Activated naive CD4-positive, alpha-beta T cell treated with anti-CD3 and anti-CD28 coated beads, Interleukin-2, amount 50 U/mL, for 24 hours (primary cell): ENCODE data around the gene RASIP1.
"Not testable (repeated sequence)": the region's sequence is repeated elsewhere in the genome, so short reads cannot be mapped to it uniquely, and the experiment has no call there.

Experiments
- H3K27ac Mint-ChIP-seq: one replicate; pipeline ENCODE4 v1.8.0; 2021; ENCODE audit warnings: mild to moderate bottlenecking, mixed read lengths
- H3K27me3 Mint-ChIP-seq: one replicate; pipeline ENCODE4 v1.8.0; 2021; ENCODE audit warnings: mixed read lengths
- H3K36me3 Mint-ChIP-seq: one replicate; pipeline ENCODE4 v1.8.0; 2021; ENCODE audit warnings: mixed read lengths
- H3K4me1 Mint-ChIP-seq: one replicate; pipeline ENCODE4 v1.8.0; 2021; ENCODE audit warnings: mixed read lengths
- H3K4me3 Mint-ChIP-seq: one replicate; pipeline ENCODE4 v1.8.0; 2021; ENCODE audit warnings: mild to moderate bottlenecking, mixed read lengths
- H3K9me3 Mint-ChIP-seq: one replicate; pipeline ENCODE4 v1.8.0; 2021; ENCODE audit warnings: mixed read lengths

Gene RASIP1

DNA sequence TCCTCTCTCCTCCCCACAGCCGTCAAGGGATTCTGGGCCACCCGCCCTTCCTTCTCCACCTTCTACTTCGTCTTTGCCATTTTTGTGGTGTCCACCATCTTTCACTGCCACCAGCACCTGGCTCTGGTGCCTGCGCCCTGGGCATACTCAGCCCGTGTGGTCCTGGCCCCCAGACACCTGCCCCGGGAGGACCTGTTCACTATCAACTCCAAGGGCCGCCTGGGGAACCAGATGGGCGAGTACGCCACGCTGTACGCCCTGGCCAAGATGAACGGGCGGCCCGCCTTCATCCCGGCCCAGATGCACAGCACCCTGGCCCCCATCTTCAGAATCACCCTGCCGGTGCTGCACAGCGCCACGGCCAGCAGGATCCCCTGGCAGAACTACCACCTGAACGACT lies 60.4 kb downstream of the RASIP1 start:
- H3K4me3 Mint-ChIP-seq, H3K27me3 Mint-ChIP-seq, H3K9me3 Mint-ChIP-seq, H3K4me1 Mint-ChIP-seq, H3K36me3 Mint-ChIP-seq, H3K27ac Mint-ChIP-seq: not testable (repeated sequence)

DNA sequence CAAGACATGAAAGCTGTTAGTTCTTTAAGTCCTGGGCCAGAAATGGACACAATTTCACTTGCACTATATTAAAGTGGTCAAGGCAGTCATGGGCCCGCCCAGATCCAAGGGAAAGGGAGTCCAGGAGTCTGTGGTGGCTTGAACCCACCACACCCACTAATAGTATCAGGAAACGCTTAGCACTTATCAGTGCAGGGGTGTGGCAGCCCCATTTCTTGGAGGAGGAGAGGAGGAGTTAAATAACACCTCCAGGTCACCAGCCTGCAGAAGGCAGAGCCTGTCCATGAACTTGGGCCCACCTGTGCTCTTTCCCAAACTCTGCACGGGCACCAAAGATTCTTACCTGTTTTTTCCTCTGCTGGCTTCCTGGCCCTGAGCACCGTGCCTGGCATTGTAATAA lies 62.2 kb downstream of the RASIP1 start:
- no peak overlapping the region for H3K4me3 Mint-ChIP-seq
- H3K4me1 Mint-ChIP-seq: peaks cover 7% of the 10 kb centered on the region
- H3K36me3 Mint-ChIP-seq: no peaks in the 10 kb centered on the region
- no peak overlapping the region for H3K27ac Mint-ChIP-seq
- H3K27me3 Mint-ChIP-seq: no peaks in the 10 kb centered on the region
- no peaks in the 10 kb centered on the region for H3K9me3 Mint-ChIP-seq

DNA sequence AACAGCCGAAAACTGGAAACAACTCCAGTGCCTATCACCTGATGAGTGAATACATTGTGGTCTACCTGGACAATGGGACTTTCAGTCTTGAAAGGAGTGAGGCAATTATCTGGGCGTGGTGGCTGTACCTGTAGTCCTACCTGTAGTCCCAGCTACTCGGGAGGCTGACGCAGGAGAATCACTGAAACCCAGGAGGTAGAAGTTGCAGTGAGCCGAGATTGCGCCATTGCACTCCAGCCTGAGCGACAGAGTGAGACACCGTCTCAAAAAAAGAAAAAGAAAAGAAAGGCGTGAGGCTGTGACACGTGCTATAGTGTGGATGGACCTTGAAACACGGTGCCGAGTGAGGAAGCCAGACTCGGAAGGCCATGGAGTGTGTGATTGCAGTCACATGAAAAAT lies 63.5 kb downstream of the RASIP1 start:
- Mint-ChIP-seq H3K27ac (no peak overlapping the region), H3K9me3 (no peaks in the 10 kb centered on the region), H3K36me3 (no peaks in the 10 kb centered on the region)

DNA sequence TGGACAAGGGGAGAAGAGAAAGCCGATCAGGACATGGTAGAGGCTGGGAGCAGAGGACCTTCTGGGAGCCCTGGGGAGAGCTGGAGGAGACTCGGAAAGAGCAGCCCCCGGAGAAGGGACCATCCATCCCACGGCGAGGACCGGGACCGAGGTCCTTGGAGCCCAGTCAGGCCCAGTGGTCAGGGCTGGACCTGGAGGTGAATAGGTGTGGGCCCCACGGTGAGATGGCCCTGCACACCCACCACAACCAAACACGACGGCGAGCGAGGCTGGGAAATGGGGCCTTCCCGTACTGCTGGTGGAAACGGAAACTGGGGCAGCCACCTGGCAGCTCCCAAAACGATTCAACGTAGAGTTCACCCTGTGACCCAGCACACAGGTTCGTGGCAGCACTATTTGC lies 63.9 kb downstream of the RASIP1 start:
- Mint-ChIP-seq H3K27me3 (no peaks in the 10 kb centered on the region), H3K27ac (no peak overlapping the region), H3K9me3 (no peaks in the 10 kb centered on the region), H3K36me3 (no peaks in the 10 kb centered on the region), H3K4me1 (peaks cover 7% of the 10 kb centered on the region), H3K4me3 (no peak overlapping the region)

More for the DNA sequence above, 63.5 kb downstream of the RASIP1 start:
- Mint-ChIP-seq H3K27me3 (no peaks in the 10 kb centered on the region), H3K4me1 (peaks cover 7% of the 10 kb centered on the region), H3K4me3 (no peak overlapping the region)

DNA sequence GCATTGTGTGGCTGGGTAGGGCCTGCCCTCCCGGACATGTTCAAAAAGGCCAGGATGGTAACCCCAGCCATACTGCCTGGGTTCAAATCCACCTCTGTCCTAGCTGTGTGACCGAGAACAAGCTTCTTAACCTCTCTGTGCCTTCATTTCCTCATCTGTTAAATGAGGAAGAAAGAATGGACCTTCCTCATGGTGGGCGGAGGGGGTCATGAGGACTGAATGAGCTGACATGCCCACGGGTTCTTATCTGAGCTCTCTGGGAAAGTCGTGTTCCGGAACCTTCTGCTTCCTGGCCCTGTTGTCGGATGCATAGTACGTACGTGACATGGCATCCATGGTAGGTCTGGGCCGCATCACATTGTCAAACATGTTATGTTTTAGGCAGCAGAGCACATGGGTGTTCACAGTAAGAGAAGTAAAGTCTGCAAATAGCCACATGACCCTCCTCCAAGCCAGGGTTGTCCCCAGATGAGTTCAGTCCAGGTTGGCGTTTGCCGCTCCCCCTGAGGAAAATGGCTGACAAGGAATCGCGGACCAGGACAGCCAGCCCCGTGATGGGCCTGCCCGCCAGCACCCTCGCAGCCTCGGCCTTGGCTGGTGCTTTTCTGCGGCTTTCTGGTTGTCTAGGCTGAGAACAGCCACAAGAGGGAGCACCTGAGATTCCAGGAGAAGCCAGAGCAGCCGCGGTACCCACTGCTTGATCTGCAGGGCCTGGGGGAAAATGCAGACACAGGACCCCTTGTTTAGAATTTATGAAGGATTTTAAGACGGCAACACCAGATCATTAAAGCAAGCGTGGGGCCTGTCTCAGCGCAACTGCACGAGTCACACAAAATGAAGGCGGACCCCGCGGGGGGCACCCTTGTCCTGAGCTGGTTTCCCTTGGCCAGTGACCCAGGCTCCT lies 65.2 kb downstream of the RASIP1 start:
- Mint-ChIP-seq H3K4me1 (peaks cover 7% of the 10 kb centered on the region), H3K27ac (peak overlapping the region; percentile 59), H3K36me3 (no peaks in the 10 kb centered on the region), H3K9me3 (no peaks in the 10 kb centered on the region), H3K27me3 (no peaks in the 10 kb centered on the region), H3K4me3 (no peak overlapping the region)

DNA sequence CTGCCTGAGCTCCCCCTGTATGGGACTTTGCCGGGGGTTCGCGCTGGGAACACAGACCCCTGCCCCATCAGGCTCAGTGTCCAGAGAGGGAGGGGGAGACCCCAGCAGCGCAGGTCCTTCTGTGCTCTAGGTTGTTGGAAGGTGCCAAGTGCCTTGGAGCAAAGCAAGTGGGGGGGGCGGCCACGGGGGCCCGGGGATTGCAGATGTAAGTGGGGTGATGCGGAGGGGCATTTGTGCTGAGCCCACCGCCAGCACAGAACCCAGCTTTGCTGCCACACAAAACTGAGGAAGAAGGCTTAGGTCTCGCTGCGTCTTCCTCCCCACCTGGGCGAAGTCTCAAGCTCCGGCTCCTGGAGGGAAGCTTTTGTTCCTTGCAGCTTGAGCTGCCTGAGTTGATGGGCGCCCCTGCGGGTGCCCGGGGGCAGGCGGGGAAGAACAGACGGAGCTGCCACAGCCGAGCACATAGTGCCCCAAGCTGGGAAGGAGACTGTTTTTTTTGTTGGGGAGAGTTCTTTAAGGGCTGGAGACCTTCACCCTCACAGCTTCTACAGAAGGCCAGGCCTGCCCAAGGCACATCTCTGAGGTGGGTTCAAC lies 66.1 kb downstream of the RASIP1 start:
- H3K4me1 Mint-ChIP-seq: peaks cover 7% of the 10 kb centered on the region
- no peaks in the 10 kb centered on the region for H3K36me3 Mint-ChIP-seq
- no peak overlapping the region for H3K4me3 Mint-ChIP-seq
- H3K9me3 Mint-ChIP-seq: no peaks in the 10 kb centered on the region
- no peaks in the 10 kb centered on the region for H3K27me3 Mint-ChIP-seq
- no peak overlapping the region for H3K27ac Mint-ChIP-seq

DNA sequence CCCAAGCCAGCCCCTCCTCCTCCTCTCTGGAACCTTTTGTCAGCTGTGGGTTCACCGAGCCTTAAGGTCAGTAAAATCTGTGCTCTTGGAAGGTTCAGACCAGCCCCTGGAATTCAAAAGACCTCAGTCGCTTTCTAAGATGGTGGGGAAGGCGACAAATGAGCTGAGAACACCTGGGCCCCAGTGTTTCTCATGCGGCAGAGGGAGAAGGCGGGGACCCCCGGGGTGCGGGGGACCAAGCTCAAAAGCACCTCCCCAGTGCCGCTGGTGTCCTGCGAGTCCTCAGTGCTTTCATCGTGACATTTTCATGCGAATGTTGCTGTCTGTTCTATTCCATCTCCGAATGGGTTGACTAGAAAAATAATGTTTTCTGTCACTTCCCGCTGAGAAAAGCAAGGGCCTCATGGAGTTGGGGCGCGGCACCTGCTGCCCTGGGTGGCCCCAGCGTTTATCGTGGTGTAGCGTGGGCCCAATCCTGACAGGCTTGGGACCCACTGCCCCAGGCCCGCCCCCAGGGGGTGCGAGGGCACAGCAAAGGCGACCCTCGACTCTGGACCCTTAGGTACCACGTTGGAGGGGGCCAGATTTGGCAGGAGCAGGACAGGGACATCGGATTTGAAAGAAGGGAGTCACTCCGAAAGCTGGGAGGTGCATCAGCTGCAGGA lies 66.8 kb downstream of the RASIP1 start:
- Mint-ChIP-seq H3K9me3 (no peaks in the 10 kb centered on the region), H3K4me1 (peaks cover 7% of the 10 kb centered on the region), H3K36me3 (no peaks in the 10 kb centered on the region), H3K27ac (no peak overlapping the region), H3K27me3 (no peaks in the 10 kb centered on the region), H3K4me3 (no peak overlapping the region)

DNA sequence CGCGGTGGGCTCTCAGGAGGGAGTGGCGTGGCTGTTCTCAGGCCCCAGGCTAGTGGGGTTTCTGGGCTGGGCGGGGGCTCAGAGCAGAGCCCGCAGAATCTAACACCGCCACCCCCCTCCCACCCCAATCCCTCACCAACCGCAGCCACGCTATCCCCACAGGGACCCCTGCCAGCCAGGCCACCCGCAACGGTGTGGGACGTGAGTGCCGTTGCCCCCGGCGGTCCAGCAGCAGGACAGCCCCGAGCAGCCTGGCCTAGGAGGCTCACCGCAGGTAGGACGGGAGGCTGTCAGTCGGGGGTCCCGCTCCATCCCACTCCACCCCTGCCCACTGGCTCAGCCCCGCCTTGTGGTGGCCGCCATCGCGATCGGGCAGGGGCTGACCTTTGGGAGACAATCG lies 67.4 kb downstream of the RASIP1 start, which contains the start of gene NTN5:
Gene NTN5 (minus strand): TSS at position 24 of the 400 bp plus-strand sequence. CDS start 2,031 bp downstream, outside the sequence.
- peaks cover 7% of the 10 kb centered on the region for H3K4me1 Mint-ChIP-seq
- no peaks in the 10 kb centered on the region for H3K27me3 Mint-ChIP-seq
- no peak within 1 kb of the TSS for H3K27ac Mint-ChIP-seq
- no peaks in the 10 kb centered on the region for H3K9me3 Mint-ChIP-seq
- H3K4me3 Mint-ChIP-seq: no peak within 1 kb of the TSS
- no peaks in the 10 kb centered on the region for H3K36me3 Mint-ChIP-seq

DNA sequence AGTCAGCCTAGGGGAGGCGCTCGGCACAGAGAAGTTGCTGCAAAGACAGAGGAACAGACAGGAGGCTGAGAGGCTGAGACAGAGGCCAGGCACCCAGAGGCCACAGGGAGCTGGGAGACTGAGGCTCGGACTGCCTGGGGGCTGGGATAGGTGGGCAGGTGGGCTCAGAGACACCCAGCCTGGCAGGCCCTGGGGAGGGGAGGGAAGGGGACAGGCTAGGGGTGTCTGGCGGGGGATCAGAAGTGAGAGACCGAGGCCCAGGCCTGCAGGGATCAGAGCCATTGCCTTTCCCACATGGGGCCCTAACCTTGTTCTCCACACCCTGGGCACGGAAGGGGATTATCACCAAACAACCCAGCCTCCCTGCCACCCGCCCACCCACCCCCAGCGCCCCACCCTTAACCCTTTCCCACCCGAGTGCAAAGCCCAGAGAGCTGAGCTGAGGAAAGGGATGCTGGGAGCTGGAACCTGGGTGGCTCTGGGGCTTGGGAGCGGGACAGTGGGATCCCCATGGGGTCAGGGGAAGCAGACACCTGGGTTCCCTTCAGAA lies 68.9 kb downstream of the RASIP1 start:
- Mint-ChIP-seq H3K36me3 (no peaks in the 10 kb centered on the region), H3K9me3 (no peaks in the 10 kb centered on the region), H3K27ac (no peak overlapping the region), H3K27me3 (no peaks in the 10 kb centered on the region), H3K4me3 (no peak overlapping the region), H3K4me1 (peaks cover 7% of the 10 kb centered on the region)

DNA sequence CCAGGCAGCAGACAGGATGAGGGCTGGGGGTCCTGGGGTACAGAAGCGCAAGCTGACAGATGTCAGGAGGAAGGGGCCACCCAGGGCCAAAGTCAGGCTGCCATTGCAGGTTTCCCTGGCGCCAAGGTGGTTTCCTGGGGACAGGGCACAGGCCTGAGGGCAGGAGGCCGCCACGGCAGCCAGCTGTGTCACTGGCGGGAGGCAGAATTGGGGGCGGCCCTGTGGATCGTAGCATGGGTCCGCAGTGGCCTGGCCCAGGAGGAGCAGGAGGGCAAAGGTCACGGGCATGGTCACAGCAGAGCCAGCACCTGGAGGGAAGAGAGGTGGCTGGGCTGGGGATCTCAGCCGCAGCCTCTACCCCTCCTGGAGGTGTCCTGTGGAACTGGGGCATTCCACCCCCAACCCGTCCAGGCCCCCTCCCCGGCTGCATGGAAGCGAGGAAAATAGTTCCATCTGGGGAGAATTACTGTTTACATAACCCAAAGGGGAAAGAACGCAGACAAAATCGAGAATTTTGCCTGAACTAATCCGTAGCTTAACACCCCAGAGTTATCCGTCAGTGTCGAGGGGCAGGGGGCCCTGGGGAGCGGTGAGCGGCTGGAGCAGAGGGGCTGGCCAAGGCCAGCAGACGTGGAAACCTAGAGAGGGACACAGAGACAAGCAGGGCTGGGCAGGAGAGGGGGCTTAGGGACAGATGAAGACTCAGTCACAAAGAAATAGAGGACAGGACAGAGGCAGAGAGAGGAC lies 69.5 kb downstream of the RASIP1 start:
- peaks cover 7% of the 10 kb centered on the region for H3K4me1 Mint-ChIP-seq
- no peak overlapping the region for H3K4me3 Mint-ChIP-seq
- no peaks in the 10 kb centered on the region for H3K36me3 Mint-ChIP-seq
- no peaks in the 10 kb centered on the region for H3K27me3 Mint-ChIP-seq
- no peaks in the 10 kb centered on the region for H3K9me3 Mint-ChIP-seq
- no peak overlapping the region for H3K27ac Mint-ChIP-seq
